ENCODE measurements around the gene CCDC27.

Gene CCDC27

GRCh38 chr1:3750741-3751140, 1.5 kb upstream of the CCDC27 start:
- DNase-seq = no peak

DNA sequence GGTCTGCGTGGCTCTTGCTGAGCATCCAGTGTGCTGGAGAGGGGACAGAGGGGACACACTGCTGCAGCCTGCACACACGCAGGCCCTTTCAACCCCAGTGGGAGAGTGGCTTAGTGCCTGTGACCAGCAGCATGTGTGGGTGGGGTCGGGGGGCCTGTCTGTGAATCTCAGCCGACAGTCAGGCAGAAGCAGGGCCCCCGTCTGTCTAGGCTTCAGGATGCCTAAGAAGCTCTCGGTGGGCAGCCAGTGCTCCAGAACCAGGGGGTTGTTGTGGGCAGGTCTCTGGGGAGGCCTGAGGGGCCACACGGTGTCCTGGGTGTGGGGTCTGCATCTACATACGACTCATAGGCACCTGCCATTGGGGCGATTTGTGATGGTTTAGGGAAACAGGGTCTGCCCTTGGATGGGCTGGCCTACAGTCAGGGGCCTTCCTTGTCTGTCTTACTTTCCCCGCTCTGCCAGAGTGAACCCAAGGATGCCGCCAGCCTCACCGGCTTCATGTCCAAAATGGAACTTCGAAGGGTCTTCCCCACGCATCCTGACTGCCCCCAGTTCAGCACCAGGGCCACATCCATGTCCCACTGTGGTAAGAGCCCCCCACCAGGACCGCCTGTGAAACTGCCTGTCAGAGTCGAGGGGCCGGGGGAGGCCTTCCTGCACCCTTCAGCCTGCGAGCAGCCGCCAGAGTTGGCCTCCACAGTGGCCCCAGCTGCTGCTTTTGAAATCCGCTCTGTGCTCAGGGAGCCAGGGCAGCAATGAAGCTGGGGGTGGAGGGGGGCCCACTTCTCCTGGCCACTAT, 1.6 kb downstream of the CCDC27 start:
- no peak for DNase-seq

DNA sequence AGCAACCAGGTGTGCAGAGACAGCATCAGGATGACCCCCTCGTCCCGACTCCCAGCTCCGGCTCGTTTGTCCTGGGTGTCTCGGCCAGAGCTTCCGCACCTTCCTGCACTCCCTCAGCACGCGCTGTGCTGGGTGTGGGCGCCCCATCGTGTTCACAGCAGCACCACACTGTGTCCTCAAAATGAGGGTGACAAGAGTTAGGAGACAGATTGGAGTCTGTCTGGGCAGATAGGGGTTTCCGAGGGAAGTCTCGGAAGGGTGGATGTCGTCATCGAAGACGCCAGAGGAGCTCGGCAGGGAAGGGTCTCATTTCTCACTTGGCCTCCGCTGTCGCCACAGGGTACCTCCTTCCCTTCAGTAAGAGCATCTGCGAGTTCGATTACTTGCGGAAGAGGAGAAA, 4.1 kb downstream of the CCDC27 start:
- no peak for DNase-seq

- no peak for DNase-seq
Observed at GRCh38 chr1:3759164-3759563, 6.9 kb downstream of the CCDC27 start.

DNA sequence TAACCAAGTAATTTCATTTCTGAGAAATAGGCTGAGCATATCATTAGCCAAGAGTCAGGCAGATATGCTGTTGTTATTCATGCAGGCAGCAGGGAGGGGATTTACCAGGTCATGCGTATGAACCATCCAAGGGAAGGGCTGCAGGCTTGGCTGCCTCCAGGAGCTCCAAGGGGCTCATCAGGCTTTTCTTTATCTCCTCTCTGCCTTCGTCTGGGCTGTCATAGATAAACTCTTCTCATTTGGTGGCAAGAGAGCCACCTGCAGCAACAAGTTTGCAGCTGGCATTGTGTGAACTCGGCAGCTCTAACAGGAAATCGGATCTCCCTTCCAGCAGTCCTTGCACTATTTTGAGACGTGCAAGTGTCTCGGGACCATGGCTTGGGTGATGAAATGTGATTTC, 7.5 kb downstream of the CCDC27 start:
- no peak for DNase-seq

DNA sequence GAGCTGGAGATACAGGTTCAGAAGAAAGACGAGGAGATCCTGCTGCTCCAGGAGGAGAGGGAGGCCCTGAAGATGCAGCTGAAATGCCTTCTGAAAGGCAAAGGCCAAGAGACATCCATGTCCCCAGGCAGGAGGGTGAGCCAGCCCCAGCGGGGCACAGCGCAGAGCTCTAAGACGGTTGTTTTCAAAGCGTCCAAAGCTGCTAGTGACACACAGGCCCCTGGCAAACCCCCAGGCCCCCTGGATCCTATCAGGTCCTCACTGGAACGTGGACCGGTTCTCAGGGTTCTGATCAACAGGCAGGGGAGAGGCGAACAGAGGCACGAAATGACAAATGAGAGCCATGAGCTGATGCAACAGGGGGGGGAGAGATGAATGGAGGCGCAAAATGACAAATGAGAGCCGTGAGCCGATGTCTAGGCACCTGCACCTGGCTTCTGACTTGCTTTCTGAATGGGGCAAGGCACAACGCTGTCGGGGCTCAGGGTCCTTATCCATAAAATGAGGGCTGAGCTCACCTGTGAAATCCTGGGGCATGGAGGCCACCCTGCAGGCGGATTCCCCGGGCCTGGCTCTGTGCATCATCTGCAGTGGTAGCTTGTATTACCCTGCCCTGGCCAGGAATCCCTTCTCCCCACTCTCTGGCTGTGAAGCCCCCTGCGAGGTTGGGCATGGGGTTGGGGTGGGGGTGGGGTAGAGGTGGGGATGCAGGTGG, 9.2 kb downstream of the CCDC27 start:
- DNase-seq = no peak

- DNase-seq = no peak
Observed at GRCh38 chr1:3762151-3762872, 10.1 kb downstream of the CCDC27 start.

DNA sequence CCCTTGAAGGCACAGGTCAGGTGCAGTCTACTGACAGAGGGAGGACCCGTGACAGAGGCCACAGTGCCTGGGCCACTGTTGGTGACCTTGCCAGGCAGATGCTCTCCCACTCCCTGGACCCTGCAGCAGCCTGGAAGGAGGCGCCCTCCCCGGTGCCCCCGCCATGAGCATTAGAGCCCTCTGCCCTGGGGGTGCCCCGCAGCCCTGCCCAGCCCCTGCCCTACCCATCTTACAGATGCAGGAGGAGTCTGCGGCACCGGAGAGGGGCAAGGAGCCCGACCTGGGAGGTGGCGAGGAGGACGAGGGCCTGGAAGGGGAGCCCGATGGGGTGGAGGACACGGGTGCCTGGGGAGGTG, 10.6 kb downstream of the CCDC27 start:
- DNase-seq = no peak

GRCh38 chr1:3763351-3764125, 11.3 kb downstream of the CCDC27 start:
- DNase-seq = no peak

DNA sequence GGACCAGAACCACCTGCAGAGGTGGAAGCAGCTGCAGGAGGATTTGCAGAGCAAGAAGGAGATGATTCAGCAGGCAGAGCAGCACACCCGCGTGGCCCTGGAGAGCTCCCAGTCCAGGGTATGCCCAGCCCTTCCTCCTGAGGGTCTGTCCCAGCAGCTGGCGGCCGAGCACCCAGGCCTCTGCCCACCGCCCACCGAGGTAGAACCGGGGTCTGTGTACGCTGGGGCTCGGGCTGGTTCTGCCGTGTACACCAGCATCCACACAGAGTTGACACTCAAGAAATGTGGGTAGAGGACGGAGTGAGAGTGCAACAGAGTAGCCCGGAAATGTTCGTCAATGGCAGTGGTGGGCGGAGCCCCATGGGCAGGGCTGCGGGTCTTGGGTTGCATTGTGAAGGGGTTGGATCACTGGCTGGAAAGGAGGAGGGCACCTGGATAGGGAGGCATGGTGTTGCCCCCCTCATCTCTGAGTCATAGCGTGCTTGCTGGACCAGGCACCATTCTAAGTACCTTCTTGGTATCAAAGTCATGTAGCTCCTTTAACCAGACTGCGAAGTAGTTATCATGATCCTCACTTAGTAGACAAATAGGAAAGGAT, 15.2 kb downstream of the CCDC27 start:
- DNase-seq = no peak

- no peak for DNase-seq
Observed at GRCh38 chr1:3768811-3769390, 16.7 kb downstream of the CCDC27 start.

GRCh38 chr1:3770047-3770765, 18.0 kb downstream of the CCDC27 start:
- DNase-seq = no peak

DNA sequence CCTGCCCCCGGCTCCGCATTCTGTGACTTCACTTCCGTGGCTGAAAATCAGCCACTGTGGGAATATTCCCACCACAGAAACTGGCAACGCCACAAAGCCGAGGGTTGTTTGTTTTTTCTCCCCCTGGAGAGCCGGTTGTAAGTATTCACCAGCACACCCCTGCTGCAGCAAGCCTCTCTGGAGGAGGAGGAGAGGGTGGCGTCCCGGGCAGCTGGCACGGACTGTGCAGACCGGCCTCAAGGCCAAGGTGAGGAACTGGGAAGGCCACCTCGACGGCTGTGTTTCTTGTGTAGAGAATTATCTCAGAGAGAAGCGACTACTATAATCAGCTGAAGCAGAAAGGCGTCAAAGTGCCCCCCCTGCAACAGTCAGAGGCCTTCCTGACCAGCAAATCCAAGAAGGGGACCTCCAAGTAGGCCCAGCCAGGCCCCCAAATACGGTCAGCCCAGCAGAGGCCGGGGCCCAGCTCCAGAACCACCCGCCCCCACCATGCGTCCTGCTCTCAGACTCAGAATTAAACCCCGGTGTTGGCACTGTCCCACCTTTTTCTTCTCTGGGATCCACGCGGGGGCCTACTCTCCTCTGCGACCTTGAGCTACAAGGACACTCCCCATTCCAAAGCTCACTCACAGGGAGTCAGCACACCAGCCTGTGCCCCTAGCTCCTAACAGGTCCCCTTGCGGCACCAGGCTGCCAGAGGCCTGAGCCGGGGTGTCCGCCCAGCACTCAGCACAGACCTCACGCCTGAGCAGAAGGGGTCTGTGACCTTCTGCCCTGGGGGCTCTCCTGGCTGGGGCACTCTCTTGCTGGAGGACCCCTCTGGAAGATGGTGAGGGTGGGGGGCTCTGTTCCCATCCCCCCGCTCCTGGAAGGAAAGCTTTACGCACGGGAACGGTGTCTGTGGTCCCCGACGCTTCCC, 19.1 kb downstream of the CCDC27 start:
- no peak for DNase-seq

- DNase-seq = peak in 48 of 58 donors; percentile 27 to 81 (median 58)
Observed at GRCh38 chr1:3772027-3772714, 19.9 kb downstream of the CCDC27 start.

- peak in 2 of 58 donors; percentile 10 to 23 for DNase-seq
Observed at GRCh38 chr1:3772715-3773571, 20.7 kb downstream of the CCDC27 start, which contains the start of gene SMIM1. Gene SMIM1, plus strand, starts transcription at chr1:3772749. Its CDS starts 2,625 bp downstream, at chr1:3775374.

- DNase-seq = no peak
Observed at GRCh38 chr1:3773572-3774275, 21.5 kb downstream of the CCDC27 start.
